Caco-2 (cell line): ENCODE measurements around the gene ST3GAL3. TPM values are rescaled to one million over a fixed set of nuclear protein-coding genes. Genes with fewer than 3 reads are reported as not detected.

ENCODE experiments used
- BruUV-seq: library from RNA; stranded (reverse); fragments of 400-500 nt; replicated peaks from 2 replicates; lab custom pipeline; 2021; lab: Mats Ljungman, UMichigan
- CTCF ChIA-PET: fragments of 300-600 bp; sonication (Branson Sonifier 250); formaldehyde crosslinking; loops from one replicate; lab custom pipeline; 2022; ENCODE audit warnings: antibody characterized with exemption; lab: Charles Lee
- POLR2A ChIA-PET: fragments of 300-600 bp; sonication (Branson Sonifier 250); formaldehyde crosslinking; loops from one replicate; lab custom pipeline; 2022; ENCODE audit warnings: antibody characterized with exemption; lab: Charles Lee
- DNase-seq, 2 experiments: peaks; one replicate each; pipeline versions ENCODE4 v3.0.0 to v3.0.0-alpha.2; 2020 to 2022
- H3K27me3 ChIP-seq: replicated peaks from 2 replicates; pipeline ENCODE4 v1.6.0; 2011; ENCODE audit warnings: low read length; ENCODE audit not compliant: control insufficient read depth, insufficient read depth
- H3K36me3 ChIP-seq: 2 replicates; pipeline ENCODE4 v1.5.1; 2011; ENCODE audit warnings: low read length; ENCODE audit not compliant: control insufficient read depth, insufficient read depth
- H3K4me1 ChIP-seq: fragments of 250-450 bp; sonication (Bioruptor Pico); 2 replicates; pipeline ENCODE4 v1.5.1; 2020; ENCODE audit warnings: mild to moderate bottlenecking
- H3K4me3 ChIP-seq: 2 replicates; pipeline ENCODE4 v1.5.1; 2011; ENCODE audit warnings: low read depth, mild to moderate bottlenecking, control low read depth, low read length
- H3K9me3 ChIP-seq: fragments of 250-450 bp; sonication (Bioruptor Pico); 2 replicates; pipeline ENCODE4 v1.5.1; 2020; ENCODE audit warnings: mild to moderate bottlenecking, moderate library complexity
- H3K27ac Mint-ChIP-seq: one replicate; pipeline ENCODE4 v1.8.0; 2022; ENCODE audit warnings: mixed read lengths; ENCODE audit not compliant: unreplicated experiment
- H3K27me3 Mint-ChIP-seq: one replicate; pipeline ENCODE4 v1.8.0; 2022; ENCODE audit warnings: mixed read lengths; ENCODE audit not compliant: insufficient read depth, unreplicated experiment
- H3K36me3 Mint-ChIP-seq: one replicate; pipeline ENCODE4 v1.8.0; 2022; ENCODE audit warnings: mild to moderate bottlenecking, mixed read lengths; ENCODE audit not compliant: insufficient read depth, unreplicated experiment
- H3K4me1 Mint-ChIP-seq: one replicate; pipeline ENCODE4 v1.8.0; 2022; ENCODE audit warnings: low read depth, mixed read lengths; ENCODE audit not compliant: unreplicated experiment
- H3K4me3 Mint-ChIP-seq: one replicate; pipeline ENCODE4 v1.8.0; 2022; ENCODE audit warnings: mild to moderate bottlenecking, moderate library complexity, mixed read lengths; ENCODE audit not compliant: unreplicated experiment
- H3K9me3 Mint-ChIP-seq: one replicate; pipeline ENCODE4 v1.8.0; 2022; ENCODE audit warnings: mixed read lengths; ENCODE audit not compliant: unreplicated experiment
- intact Hi-C: fragments of 100-400 bp; cut with micrococcal nuclease; formaldehyde crosslinking; loops from one replicate; pipeline ENCODE4 v1.10.0; 2022; ENCODE audit not compliant: unreplicated experiment
- total RNA-seq: library from RNA; stranded (reverse); gene quantifications from 2 replicates; pipeline ENCODE4 v1.2.3, GENCODE V29; 2022
- TF ChIP-seq, protein P1 (sequence below), 2 experiments: fragments of 200-600 bp in 1 of 2; IDR thresholded peaks; 1 replicate in 1 of 2; 2 replicates in 1 of 2; pipeline versions ENCODE4 v1.5.1 to v1.8.0; 2011 to 2022; ENCODE audit warnings: antibody characterized with exemption in 1 of 2, control low read depth in 1 of 2, inconsistent platforms in 1 of 2, low read depth in 1 of 2, low read length in 1 of 2, mild to moderate bottlenecking in 1 of 2, moderate library complexity in 1 of 2; ENCODE audit not compliant: insufficient read depth in 1 of 2, severe bottlenecking in 1 of 2, unreplicated experiment in 1 of 2

Gene ST3GAL3
- total RNA-seq, 1 experiment from 2014 or later, result 5.6 TPM

DNA sequence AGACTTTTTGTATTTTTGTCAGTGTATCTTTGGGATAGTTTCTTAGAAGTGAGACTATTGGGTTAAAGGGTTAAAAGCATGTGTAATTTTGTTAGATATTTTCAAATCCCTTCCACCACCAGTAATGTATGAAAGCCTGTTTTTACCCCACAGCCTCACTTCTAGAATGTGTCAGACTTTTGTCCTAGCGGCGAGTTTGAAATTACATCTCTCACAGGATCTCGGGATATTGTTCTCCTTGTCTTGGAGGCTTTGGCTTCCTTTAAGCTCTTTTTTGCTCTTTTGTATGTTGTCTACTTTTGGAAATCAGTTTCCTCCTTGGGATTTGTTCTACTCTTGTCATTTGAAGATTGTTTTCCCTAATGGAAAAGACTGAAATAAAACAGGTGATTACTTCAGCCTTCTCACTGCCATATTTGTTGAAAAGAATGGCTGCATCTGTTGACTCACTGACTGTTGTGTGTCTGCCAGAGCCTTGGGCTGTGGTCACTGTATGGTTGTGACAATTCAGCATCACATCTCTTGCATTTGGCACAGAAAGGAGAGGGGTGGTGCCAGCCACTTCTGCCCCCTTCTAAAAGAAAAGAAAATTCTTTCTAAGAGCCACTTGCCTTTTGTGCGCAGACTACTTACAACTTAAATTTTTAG is 22.6 kb downstream of the ST3GAL3 start:
- no peak for DNase-seq
- CTCF ChIA-PET, result no interaction called here
- no peaks in the 10 kb centered on the region for H3K9me3 Mint-ChIP-seq
- Histone ChIP-seq H3K27me3 (no peaks in the 10 kb centered on the region), H3K4me1 (no peaks in the 10 kb centered on the region), H3K4me3 (no peak overlapping the region), H3K36me3 (no peaks in the 10 kb centered on the region), H3K9me3 (no peaks in the 10 kb centered on the region)
- no TSS peak for BruUV-seq
- H3K27me3 Mint-ChIP-seq, result no peaks in the 10 kb centered on the region
- intact Hi-C loops, result no loop called here
- H3K27ac Mint-ChIP-seq, result no peak overlapping the region
- POLR2A ChIA-PET, result no interaction called here
- H3K4me3 Mint-ChIP-seq, result no peak overlapping the region
- H3K36me3 Mint-ChIP-seq, result no peaks in the 10 kb centered on the region
- no peaks in the 10 kb centered on the region for H3K4me1 Mint-ChIP-seq
- TF ChIP-seq, protein P1, sequence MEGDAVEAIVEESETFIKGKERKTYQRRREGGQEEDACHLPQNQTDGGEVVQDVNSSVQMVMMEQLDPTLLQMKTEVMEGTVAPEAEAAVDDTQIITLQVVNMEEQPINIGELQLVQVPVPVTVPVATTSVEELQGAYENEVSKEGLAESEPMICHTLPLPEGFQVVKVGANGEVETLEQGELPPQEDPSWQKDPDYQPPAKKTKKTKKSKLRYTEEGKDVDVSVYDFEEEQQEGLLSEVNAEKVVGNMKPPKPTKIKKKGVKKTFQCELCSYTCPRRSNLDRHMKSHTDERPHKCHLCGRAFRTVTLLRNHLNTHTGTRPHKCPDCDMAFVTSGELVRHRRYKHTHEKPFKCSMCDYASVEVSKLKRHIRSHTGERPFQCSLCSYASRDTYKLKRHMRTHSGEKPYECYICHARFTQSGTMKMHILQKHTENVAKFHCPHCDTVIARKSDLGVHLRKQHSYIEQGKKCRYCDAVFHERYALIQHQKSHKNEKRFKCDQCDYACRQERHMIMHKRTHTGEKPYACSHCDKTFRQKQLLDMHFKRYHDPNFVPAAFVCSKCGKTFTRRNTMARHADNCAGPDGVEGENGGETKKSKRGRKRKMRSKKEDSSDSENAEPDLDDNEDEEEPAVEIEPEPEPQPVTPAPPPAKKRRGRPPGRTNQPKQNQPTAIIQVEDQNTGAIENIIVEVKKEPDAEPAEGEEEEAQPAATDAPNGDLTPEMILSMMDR (IDR thresholded peaks at IDR 0.05; ENCODE audit: insufficient read depth in 1 of 2, low read depth in 1 of 2, low read length in 1 of 2, severe bottlenecking in 1 of 2, unreplicated experiment in 1 of 2), result no peak

DNA sequence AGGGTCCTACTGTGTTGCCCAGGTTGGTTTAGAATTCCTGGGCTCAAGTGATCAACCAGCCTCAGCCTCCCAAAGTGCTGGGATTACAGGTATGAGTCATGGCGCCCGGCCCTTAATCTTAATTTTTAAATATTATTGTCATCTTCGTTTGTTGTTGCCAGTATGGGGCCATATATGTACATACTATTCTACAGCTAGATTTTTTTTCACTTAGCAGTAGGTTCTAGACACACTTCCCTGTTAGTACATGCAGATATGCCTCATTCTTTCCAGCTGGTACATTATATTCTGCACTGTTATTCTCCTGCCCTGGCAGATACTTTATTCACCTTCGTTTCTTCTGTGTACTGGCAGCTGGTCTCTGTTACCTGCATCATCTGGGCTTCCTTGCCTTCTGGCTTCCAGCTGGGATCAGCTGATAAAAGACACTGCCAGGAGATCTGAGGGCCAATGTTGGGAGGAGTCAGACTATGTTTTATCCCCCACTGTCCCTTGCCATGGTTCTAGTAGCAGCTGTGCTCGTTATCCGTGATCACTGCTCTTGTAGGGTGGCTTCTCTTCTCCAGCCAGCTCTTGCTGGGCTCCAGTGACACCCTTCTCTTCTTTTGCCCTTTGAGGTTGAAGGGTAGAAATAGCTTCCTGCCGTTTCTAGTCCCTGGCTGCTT is 24.7 kb downstream of the ST3GAL3 start:
- no peaks in the 10 kb centered on the region for H3K36me3 Mint-ChIP-seq
- H3K9me3 Mint-ChIP-seq, result no peaks in the 10 kb centered on the region
- intact Hi-C loops, result no loop called here
- TF ChIP-seq, protein P1 (IDR thresholded peaks at IDR 0.05; ENCODE audit: insufficient read depth in 1 of 2, low read depth in 1 of 2, low read length in 1 of 2, severe bottlenecking in 1 of 2, unreplicated experiment in 1 of 2), result no peak
- no peaks in the 10 kb centered on the region for H3K27me3 ChIP-seq
- H3K36me3 ChIP-seq, result no peaks in the 10 kb centered on the region
- no TSS peak for BruUV-seq
- H3K4me1 Mint-ChIP-seq, result no peaks in the 10 kb centered on the region
- H3K4me3 ChIP-seq, result no peak overlapping the region
- H3K4me1 ChIP-seq, result no peaks in the 10 kb centered on the region
- H3K27ac Mint-ChIP-seq, result no peak overlapping the region
- no peak overlapping the region for H3K4me3 Mint-ChIP-seq
- no peaks in the 10 kb centered on the region for H3K27me3 Mint-ChIP-seq
- ChIA-PET CTCF (no interaction called here), POLR2A (interaction anchor here (0.7 kb wide), 1 partner anchor 82 kb away, joined by 3 read pairs; the partner anchor contains the start of gene KDM4A)
- H3K9me3 ChIP-seq, result no peaks in the 10 kb centered on the region
- DNase-seq, result no peak

DNA sequence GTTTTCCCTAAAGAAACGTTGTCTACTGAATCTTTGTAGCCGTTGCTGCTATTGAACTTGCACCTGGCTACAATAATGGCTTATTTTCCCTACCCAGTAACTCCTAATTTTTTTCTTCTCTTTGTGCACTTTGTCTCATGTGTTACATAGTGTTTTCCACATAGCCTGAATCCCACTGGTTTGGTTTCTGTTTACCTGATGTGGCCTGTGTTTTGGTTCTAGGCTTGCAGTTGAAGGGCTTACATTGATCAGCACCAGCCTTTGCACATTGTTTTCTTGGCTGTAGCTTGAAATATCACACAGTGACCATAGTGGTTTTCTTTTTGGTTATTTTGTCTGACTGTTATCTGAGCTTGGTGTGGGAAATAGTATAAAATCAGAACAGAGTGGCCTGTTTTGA is 29.5 kb downstream of the ST3GAL3 start:
- Histone ChIP-seq H3K27me3 (no peaks in the 10 kb centered on the region), H3K4me1 (no peaks in the 10 kb centered on the region), H3K9me3 (no peaks in the 10 kb centered on the region), H3K4me3 (no peak overlapping the region), H3K36me3 (no peaks in the 10 kb centered on the region)
- Mint-ChIP-seq H3K27me3 (no peaks in the 10 kb centered on the region), H3K36me3 (no peaks in the 10 kb centered on the region), H3K9me3 (no peaks in the 10 kb centered on the region), H3K4me3 (no peak overlapping the region), H3K27ac (no peak overlapping the region), H3K4me1 (no peaks in the 10 kb centered on the region)
- TF ChIP-seq, protein P1 (IDR thresholded peaks at IDR 0.05; ENCODE audit: insufficient read depth in 1 of 2, low read depth in 1 of 2, low read length in 1 of 2, severe bottlenecking in 1 of 2, unreplicated experiment in 1 of 2), result no peak
- no peak for DNase-seq
- POLR2A ChIA-PET, result interaction anchor here (0.5 kb wide), 1 partner anchor 29 kb away, joined by 5 read pairs; no protein-coding TSS in a partner anchor
- no TSS peak for BruUV-seq
- intact Hi-C loops, result no loop called here
- CTCF ChIA-PET, result no interaction called here
